ENCODE measurements around the gene ACAP3. TPM values are rescaled to one million over a fixed set of nuclear protein-coding genes. Genes with fewer than 3 reads are reported as not detected.

ACAP3 gene
- total RNA-seq, 1 experiment from 2014 or later: 42.2 TPM

DNA sequence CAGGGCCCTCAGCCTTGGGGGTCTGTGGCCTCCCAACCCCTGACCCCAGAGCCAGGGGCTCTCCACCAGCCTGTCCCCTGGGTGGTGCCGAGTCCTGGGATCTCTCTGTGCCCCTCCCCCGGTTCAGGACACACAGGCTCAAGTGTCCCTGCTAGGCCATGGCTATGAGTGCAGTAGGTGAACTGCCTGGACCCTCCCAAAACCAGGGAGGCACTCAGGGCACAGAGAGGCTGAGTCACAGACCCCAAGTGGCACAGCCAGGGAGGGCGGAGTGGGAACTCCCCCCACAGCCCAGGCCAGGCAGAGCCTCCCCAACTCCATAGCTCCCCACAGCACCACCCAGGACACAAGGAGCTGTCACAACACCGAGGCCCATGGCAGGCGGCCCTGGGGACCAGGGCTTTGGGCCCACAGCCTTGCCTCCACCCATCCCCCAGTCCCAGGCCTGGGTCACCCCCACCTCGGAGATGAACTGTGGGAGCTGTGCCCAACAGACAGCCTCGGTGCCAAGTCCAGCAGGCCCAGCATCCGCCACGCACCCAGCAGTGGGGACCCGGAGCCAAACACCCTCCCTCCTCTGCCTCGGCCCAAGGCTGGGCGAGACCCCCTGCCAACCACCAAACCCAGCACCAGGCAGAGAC is 38.2 kb upstream of the ACAP3 start:
- DNase-seq (ENCODE audit: low spot score) (no peak), ATAC-seq (no peak)
- no peaks in the 10 kb centered on the region for H3K27me3 Mint-ChIP-seq (ENCODE audit: low read depth)
- no peak overlapping the region for H3K4me3 Mint-ChIP-seq
- H3K36me3 Mint-ChIP-seq: peaks cover 7% of the 10 kb centered on the region
- H3K9me3 Mint-ChIP-seq: peaks cover 5% of the 10 kb centered on the region
- ChIA-PET POLR2A (no interaction called here), CTCF (interaction anchor here (1.0 to 1.4 kb wide), 4 partner anchors 8 to 158 kb away, joined by 3 read pairs; no protein-coding TSS in a partner anchor)
- TF ChIP-seq ATF1 (CRISPR knock-in tag; IDR thresholded peaks at IDR 0.05): no peak
- no peak for TF ChIP-seq E2F1 (CRISPR knock-in tag; IDR thresholded peaks at IDR 0.05)
- TF ChIP-seq ZNF671 (CRISPR knock-in tag; IDR thresholded peaks at IDR 0.05): no peak
- TF ChIP-seq RELA (CRISPR knock-in tag; IDR thresholded peaks at IDR 0.05; ENCODE audit: borderline replicate concordance): no peak
- no peak for TF ChIP-seq KAT7 (CRISPR knock-in tag; IDR thresholded peaks at IDR 0.05; ENCODE audit: borderline replicate concordance)
- no peak overlapping the region for H3K27ac Mint-ChIP-seq
- peaks cover 7% of the 10 kb centered on the region for H3K4me1 Mint-ChIP-seq

DNA sequence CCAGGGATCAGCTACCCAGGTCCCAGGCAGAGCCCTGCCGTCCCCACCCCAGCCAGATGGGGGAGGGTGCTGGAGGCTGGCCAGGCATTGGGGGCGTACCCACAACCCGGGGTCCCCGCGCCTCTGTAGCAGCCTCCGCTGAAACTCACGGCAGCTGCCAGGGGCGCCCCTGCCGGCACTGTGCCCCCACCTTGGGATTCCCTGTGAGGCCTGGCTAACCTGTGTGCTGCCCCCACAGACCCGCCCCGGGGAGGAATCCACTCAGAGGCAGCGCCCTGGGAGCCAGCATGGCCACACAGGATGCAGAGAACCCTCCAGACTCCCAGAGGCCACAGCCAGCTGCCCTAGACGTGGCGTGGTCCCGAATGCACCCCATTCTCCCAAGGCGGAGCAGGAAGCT is 37.7 kb upstream of the ACAP3 start:
- Mint-ChIP-seq H3K9me3 (peaks cover 8% of the 10 kb centered on the region), H3K27ac (no peak overlapping the region), H3K36me3 (peaks cover 13% of the 10 kb centered on the region), H3K4me3 (no peak overlapping the region), H3K27me3 (ENCODE audit: low read depth) (no peaks in the 10 kb centered on the region), H3K4me1 (peaks cover 7% of the 10 kb centered on the region)
- CTCF ChIA-PET: interaction anchor here (0.8 to 1.4 kb wide), 5 partner anchors 8 to 159 kb away, joined by 3 to 4 read pairs (median 3); no protein-coding TSS in a partner anchor
- DNase-seq (ENCODE audit: low spot score) (no peak), ATAC-seq (no peak)
- TF ChIP-seq NFYB (CRISPR knock-in tag; conservative IDR thresholded peaks at IDR 0.05; ENCODE audit: low read depth) (no peak), ZNF263 (CRISPR knock-in tag; IDR thresholded peaks at IDR 0.05; ENCODE audit: low read depth) (no peak), GRHL2 (CRISPR knock-in tag; IDR thresholded peaks at IDR 0.05; ENCODE audit: insufficient replicate concordance, severe bottlenecking) (no peak), JUN (CRISPR knock-in tag; IDR thresholded peaks at IDR 0.05) (no peak), FOXK1 (CRISPR knock-in tag; IDR thresholded peaks at IDR 0.05) (no peak), ZNF671 (CRISPR knock-in tag; IDR thresholded peaks at IDR 0.05) (no peak), ZNF416 (CRISPR knock-in tag; IDR thresholded peaks at IDR 0.05) (no peak), E2F1 (CRISPR knock-in tag; IDR thresholded peaks at IDR 0.05) (no peak), SP1 (CRISPR knock-in tag; conservative IDR thresholded peaks at IDR 0.05) (no peak), STAT6 (CRISPR knock-in tag; conservative IDR thresholded peaks at IDR 0.05; ENCODE audit: low read depth) (no peak), ZNF317 (CRISPR knock-in tag; IDR thresholded peaks at IDR 0.05; ENCODE audit: borderline replicate concordance, low read depth) (no peak), ZNF138 (CRISPR knock-in tag; conservative IDR thresholded peaks at IDR 0.05) (no peak), ATF3 (CRISPR knock-in tag; conservative IDR thresholded peaks at IDR 0.05) (no peak), ESRRA (CRISPR knock-in tag; IDR thresholded peaks at IDR 0.05; ENCODE audit: borderline replicate concordance) (no peak), ZNF121 (CRISPR knock-in tag; IDR thresholded peaks at IDR 0.05) (no peak)
- TF ChIP-seq, protein P1, sequence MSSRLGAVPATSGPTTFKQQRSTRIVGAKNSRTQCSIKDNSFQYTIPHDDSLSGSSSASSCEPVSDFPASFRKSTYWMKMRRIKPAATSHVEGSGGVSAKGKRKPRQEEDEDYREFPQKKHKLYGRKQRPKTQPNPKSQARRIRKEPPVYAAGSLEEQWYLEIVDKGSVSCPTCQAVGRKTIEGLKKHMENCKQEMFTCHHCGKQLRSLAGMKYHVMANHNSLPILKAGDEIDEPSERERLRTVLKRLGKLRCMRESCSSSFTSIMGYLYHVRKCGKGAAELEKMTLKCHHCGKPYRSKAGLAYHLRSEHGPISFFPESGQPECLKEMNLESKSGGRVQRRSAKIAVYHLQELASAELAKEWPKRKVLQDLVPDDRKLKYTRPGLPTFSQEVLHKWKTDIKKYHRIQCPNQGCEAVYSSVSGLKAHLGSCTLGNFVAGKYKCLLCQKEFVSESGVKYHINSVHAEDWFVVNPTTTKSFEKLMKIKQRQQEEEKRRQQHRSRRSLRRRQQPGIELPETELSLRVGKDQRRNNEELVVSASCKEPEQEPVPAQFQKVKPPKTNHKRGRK (CRISPR knock-in tag; IDR thresholded peaks at IDR 0.05; ENCODE audit: borderline replicate concordance): no peak
- TF ChIP-seq, protein P2, sequence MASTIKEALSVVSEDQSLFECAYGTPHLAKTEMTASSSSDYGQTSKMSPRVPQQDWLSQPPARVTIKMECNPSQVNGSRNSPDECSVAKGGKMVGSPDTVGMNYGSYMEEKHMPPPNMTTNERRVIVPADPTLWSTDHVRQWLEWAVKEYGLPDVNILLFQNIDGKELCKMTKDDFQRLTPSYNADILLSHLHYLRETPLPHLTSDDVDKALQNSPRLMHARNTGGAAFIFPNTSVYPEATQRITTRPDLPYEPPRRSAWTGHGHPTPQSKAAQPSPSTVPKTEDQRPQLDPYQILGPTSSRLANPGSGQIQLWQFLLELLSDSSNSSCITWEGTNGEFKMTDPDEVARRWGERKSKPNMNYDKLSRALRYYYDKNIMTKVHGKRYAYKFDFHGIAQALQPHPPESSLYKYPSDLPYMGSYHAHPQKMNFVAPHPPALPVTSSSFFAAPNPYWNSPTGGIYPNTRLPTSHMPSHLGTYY (CRISPR knock-in tag; IDR thresholded peaks at IDR 0.05): no peak
- POLR2A ChIA-PET: no interaction called here

All from WTC11 (cell line).